ENCODE data around the gene ELAC1.
A peak's percentile ranks its signal among the peaks of the same experiment; 100 is the strongest.
"Not testable (repeated sequence)": the region's sequence is repeated elsewhere in the genome, so short reads cannot be mapped to it uniquely, and the experiment has no call there.

ELAC1 gene, protein sequence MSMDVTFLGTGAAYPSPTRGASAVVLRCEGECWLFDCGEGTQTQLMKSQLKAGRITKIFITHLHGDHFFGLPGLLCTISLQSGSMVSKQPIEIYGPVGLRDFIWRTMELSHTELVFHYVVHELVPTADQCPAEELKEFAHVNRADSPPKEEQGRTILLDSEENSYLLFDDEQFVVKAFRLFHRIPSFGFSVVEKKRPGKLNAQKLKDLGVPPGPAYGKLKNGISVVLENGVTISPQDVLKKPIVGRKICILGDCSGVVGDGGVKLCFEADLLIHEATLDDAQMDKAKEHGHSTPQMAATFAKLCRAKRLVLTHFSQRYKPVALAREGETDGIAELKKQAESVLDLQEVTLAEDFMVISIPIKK

DNA sequence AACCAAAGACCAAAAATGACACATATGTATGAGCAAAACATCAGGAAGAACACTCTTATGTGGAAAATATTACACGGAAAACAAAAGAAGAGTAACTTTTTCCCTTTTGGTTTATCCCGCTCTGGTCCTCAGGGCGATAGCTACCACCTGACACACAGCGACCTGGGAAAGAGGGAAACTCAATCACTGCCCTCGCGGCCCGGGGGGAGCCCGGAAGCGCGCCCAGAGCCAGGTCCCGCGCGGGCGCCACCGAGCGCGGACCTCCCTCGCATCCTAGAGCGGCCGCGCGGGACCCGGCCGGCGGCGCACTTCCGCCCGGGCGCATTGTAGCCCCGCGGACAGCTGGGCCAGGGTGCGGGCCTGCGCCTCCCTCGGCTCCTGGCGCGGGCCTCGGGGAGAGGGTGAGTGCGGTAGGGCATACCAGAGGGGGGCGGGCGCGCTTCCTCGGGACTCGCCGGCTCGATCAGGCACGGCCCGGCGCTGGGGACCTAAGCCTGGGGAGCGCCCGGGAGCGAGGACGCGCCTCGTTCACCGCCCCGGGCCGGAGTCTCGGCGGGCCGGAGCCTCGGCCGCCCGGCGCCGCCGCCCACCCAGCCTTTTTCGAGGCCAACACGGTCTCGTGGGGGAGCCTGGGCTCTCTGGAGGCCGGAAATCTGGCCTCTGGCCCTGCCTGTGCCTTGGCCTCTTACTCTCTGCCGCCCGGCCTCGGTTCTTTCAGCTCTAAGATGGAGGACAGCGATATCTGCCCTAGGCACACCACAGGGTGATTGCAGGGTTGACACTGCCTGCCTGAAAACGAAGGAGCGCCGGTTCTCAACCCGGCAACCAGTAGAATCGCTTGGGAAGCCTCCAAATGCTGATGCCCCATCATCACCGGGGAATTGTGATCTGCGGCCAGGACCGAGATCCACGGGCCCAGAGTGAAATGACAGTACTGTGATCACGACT lies at the start of gene ELAC1:
ELAC1 (plus strand) TSS at position 327 of the 948 bp plus-strand sequence. CDS start 6,365 bp downstream, outside the sequence.
- peak; percentile 61 for DNase-seq

DNA sequence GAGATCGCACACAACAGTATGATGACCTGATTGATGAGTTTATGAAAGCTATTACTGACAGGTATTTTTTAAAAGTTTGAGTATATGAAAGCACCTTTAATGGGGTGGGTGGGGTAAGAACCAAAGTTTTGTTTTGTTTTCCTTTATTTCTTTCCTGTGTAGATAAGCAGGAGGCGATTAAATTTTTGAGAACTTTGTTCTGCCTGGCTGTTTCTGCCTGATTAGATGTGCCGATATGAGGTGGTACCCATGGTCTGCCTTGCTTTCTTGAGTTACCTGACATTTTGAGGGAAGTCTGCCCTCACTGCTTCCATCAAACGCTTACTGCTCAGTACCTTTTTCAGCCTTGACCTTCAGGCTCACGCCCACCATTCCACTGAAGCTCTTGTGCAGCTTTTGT lies 49.7 kb upstream of the ELAC1 start:
- no peak for DNase-seq

DNA sequence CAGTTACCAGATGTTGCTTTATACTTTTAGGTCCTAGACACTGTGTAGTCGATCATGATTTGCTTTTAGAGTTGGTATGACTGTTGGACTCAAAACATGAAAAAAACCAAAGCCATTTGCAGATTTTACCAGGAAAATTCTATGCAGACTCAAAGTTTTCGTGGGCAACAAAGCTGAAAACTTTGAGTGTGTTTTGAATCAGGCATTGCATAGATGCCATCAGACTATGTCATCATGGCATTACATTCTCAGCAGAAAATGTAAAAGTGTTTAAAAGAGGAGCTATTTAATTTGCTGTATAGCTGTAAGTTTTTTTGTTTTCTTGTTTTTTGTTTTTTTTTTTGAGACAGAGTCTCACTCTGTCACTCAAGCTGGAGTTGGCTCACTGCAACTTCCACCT lies 43.5 kb upstream of the ELAC1 start:
- DNase-seq = no peak

DNA sequence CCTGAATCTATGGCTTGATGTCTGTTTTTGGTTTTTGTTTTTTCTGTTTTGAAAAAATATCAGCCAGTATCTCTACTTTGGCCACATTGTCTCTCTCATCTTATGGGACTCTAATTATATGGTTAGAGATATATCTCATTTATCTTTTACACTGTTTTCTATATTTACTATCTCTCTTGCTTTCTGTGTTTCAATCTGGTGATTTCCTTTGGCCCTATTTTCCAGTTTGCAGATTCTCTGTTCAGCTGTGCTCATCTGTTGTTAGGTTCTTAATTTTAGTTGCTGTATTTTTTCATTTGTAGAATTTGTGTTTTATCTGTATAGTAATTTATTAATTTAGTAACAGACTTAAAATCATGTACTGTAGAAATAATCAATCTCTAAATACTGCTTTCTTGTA lies 41.3 kb upstream of the ELAC1 start:
- no peak for DNase-seq

GRCh38 chr18:50928551-50928950 lies 39.3 kb upstream of the ELAC1 start:
- no peak for DNase-seq

GRCh38 chr18:50933684-50934083 lies 34.2 kb upstream of the ELAC1 start:
- DNase-seq = no peak

GRCh38 chr18:50934545-50935211 lies 33.2 kb upstream of the ELAC1 start:
- no peak for DNase-seq

GRCh38 chr18:50935493-50936191 lies 32.2 kb upstream of the ELAC1 start:
- no peak for DNase-seq

- no peak for DNase-seq
Measured at GRCh38 chr18:50937183-50937582, 30.7 kb upstream of the ELAC1 start.

- no peak for DNase-seq
Measured at GRCh38 chr18:50938912-50939311, 28.9 kb upstream of the ELAC1 start.

- DNase-seq = no peak
Measured at GRCh38 chr18:50944245-50944932, 23.5 kb upstream of the ELAC1 start.

GRCh38 chr18:50945918-50946317 lies 21.9 kb upstream of the ELAC1 start:
- DNase-seq = not testable (repeated sequence)

GRCh38 chr18:50947899-50948298 lies 19.9 kb upstream of the ELAC1 start:
- no peak for DNase-seq

DNA sequence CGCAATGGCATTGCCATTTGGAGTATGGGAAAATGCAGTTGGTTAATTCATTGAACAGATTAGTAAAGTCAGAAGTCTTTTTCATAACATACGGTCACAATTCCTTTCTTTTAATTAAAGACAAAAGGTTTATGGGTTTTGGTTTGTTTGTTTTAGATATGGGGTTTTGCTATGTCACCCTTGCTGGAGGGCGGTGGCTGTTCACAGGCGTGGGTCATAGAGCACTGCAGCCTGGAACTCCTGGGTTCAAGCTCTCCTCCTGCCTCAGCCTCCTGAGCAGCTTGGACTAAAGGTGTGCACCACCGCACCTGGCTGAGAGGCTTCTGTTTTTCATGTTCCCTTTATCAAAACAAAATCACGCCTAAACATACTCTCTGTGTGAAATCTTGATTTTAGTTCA lies 18.7 kb upstream of the ELAC1 start:
- no peak for DNase-seq

- no peak for DNase-seq
Measured at GRCh38 chr18:50950626-50951025, 17.2 kb upstream of the ELAC1 start.

DNA sequence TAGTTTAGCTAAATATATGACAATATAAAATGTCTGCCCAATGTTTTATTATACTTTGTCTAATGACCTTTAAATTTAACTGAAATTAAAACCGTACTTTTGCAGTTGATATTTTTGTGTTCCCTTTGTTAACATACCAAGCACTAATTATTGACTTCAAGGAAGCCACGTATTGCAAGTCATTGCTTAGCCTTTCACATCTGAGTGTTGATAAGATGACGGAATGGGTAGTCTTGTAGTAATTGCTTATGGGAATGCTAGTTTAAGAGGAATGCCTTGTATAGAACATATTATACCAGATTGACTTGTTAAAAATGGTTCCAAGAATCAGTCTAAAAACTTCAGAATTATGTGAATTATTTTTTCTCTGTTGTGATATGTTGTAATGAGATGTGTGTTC lies 14.0 kb upstream of the ELAC1 start:
- no peak for DNase-seq

- DNase-seq = no peak
Measured at GRCh38 chr18:50955253-50955652, 12.6 kb upstream of the ELAC1 start.

DNA sequence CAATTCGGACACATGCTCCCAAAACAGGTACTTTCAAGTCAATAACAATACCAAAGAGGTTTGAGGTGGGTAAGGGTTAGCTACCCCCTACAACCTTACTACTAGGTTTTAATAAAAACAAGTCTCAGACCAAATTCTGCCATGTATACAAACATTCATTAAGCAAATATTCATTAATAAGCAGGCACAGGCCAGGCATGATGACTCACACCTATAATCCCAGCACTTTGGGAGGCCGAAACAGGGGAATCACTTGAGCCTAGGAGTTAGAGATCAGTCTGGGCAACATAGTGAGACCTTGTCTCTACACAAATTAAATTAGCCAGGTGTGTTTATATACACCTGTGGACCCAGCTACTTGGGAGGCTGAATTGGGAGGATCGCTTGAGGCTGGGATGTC lies 11.7 kb upstream of the ELAC1 start:
- DNase-seq = no peak

GRCh38 chr18:50961974-50962373 lies 5.9 kb upstream of the ELAC1 start:
- DNase-seq = no peak

DNA sequence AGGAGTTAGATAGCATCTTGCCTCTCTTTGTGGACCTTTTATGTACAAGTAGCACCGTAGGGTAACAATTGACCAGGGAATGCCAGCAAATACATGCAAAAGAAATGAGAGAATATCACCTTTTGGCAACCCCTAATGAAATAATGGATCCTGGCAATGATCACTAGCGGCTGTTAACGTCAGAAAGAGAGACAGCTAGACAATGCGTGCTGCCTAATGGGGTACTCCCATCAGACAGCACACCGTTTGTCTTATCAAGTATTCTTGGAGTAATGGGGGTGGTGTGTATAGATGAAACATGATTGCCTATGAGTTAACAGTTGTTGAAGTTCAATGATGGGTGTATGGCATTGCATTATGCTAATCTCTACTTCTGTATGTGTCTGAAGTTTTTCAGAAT lies 1.6 kb downstream of the ELAC1 start:
- DNase-seq = no peak

DNA sequence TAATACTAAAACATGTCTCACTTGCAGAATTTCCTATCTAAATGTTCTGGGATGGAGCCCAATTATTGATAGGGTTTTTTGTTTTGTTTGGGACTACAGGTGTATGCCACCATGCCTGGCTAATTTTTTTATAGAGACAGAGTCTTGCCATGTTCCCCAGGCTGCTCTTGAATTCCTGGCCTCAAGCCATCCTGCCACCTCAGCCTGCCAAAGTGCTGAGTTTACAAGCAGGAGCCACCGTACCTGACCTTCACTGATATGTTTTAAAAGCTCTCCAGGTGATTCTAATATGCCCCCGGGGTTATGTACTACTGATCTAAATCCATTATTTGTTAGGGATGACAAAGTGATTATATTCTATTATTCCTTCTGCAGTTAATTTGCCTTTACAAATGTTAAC lies 2.2 kb downstream of the ELAC1 start:
- DNase-seq = no peak

GRCh38 chr18:50972404-50972803 lies 4.6 kb downstream of the ELAC1 start:
- DNase-seq = not testable (repeated sequence)
